WTC11 (cell line): ENCODE data around the gene KCTD20. TPM values are rescaled to one million over a fixed set of nuclear protein-coding genes. Genes with fewer than 3 reads are reported as not detected.

ENCODE experiments used
- ATAC-seq: fragments of 200-7000 bp; cut with Tn5 transposase; 2 replicates; pipeline ENCODE4 v1.10.0; 2021; ENCODE audit warnings: mild to moderate bottlenecking, moderate library complexity
- CTCF ChIA-PET: fragments of 300-600 bp; sonication (Branson Sonifier 250); formaldehyde crosslinking; loops from one replicate; lab custom pipeline; 2021; ENCODE audit warnings: antibody characterized with exemption; lab: Charles Lee
- POLR2A ChIA-PET: fragments of 350-600 bp; sonication (Branson Sonifier 250); formaldehyde crosslinking; loops from one replicate; lab custom pipeline; 2021; ENCODE audit warnings: antibody characterized with exemption; lab: Charles Lee
- DNase-seq: peaks from one replicate; pipeline ENCODE4 v3.0.0; 2021; ENCODE audit warnings: low spot score
- H3K27ac Mint-ChIP-seq: 2 replicates; pipeline ENCODE4 v1.8.0; 2021; ENCODE audit warnings: mixed read lengths
- H3K27me3 Mint-ChIP-seq: 2 replicates; pipeline ENCODE4 v1.8.0; 2021; ENCODE audit warnings: low read depth, mild to moderate bottlenecking, moderate library complexity, mixed read lengths
- H3K36me3 Mint-ChIP-seq: 2 replicates; pipeline ENCODE4 v1.8.0; 2021; ENCODE audit warnings: mixed read lengths
- H3K4me1 Mint-ChIP-seq: 2 replicates; pipeline ENCODE4 v1.8.0; 2022; ENCODE audit warnings: mixed read lengths
- H3K4me3 Mint-ChIP-seq: 2 replicates; pipeline ENCODE4 v1.8.0; 2021; ENCODE audit warnings: mild to moderate bottlenecking, moderate library complexity, mixed read lengths
- H3K9me3 Mint-ChIP-seq: 2 replicates; pipeline ENCODE4 v1.8.0; 2021; ENCODE audit warnings: mixed read lengths
- ATF1 ChIP-seq: sonication (generic); formaldehyde crosslinking; IDR thresholded peaks from 2 replicates; pipeline ENCODE4 v1.8.1; 2023; ENCODE audit warnings: mild to moderate bottlenecking, moderate library complexity, missing genetic modification reagents
- CBFB ChIP-seq: sonication (generic); formaldehyde crosslinking; IDR thresholded peaks from 2 replicates; pipeline ENCODE4 v1.8.1; 2022; ENCODE audit warnings: mild to moderate bottlenecking, low read depth, missing genetic modification reagents
- GRHL2 ChIP-seq: fragments of 250-450 bp; sonication (Bioruptor Pico); IDR thresholded peaks from 2 replicates; pipeline ENCODE4 v1.8.0; 2022; ENCODE audit warnings: mild to moderate bottlenecking, moderate library complexity; ENCODE audit not compliant: insufficient replicate concordance, severe bottlenecking
- IRF2 ChIP-seq: sonication (generic); formaldehyde crosslinking; IDR thresholded peaks from 2 replicates; pipeline ENCODE4 v1.8.0; 2022; ENCODE audit warnings: low read depth, missing genetic modification reagents, borderline replicate concordance
- KAT7 ChIP-seq: sonication (generic); formaldehyde crosslinking; IDR thresholded peaks from 2 replicates; pipeline ENCODE4 v1.8.1; 2023; ENCODE audit warnings: missing genetic modification reagents, mild to moderate bottlenecking, borderline replicate concordance
- MXD4 ChIP-seq: fragments of 250-450 bp; sonication (Bioruptor Pico); IDR thresholded peaks from 2 replicates; pipeline ENCODE4 v1.8.0; 2021; ENCODE audit warnings: mild to moderate bottlenecking, moderate library complexity, borderline replicate concordance
- SMAD4 ChIP-seq: sonication (generic); formaldehyde crosslinking; IDR thresholded peaks from 2 replicates; pipeline ENCODE4 v1.8.0; 2022; ENCODE audit warnings: mild to moderate bottlenecking, missing genetic modification reagents
- TEAD1 ChIP-seq: sonication (generic); formaldehyde crosslinking; IDR thresholded peaks from 2 replicates; pipeline ENCODE4 v1.8.0; 2022; ENCODE audit warnings: mild to moderate bottlenecking, missing genetic modification reagents
- ZNF423 ChIP-seq: fragments of 250-450 bp; sonication (Bioruptor Pico); IDR thresholded peaks from 2 replicates; pipeline ENCODE4 v2.1.2; 2022; ENCODE audit warnings: mild to moderate bottlenecking, moderate library complexity
- total RNA-seq: library from RNA; stranded (reverse); gene quantifications from 3 replicates; pipeline ENCODE4 v1.2.3, GENCODE V29; 2021
- TF ChIP-seq, protein P1 (sequence below): fragments of 250-450 bp; sonication (Bioruptor Pico); conservative IDR thresholded peaks from 2 replicates; pipeline ENCODE4 v1.9.0; 2021; ENCODE audit warnings: mild to moderate bottlenecking
- TF ChIP-seq, protein P2 (sequence below): sonication (generic); formaldehyde crosslinking; IDR thresholded peaks from 2 replicates; pipeline ENCODE4 v1.8.0; 2022; ENCODE audit warnings: missing genetic modification reagents
- TF ChIP-seq, protein P3 (sequence below): sonication (generic); formaldehyde crosslinking; IDR thresholded peaks from 2 replicates; pipeline ENCODE4 v1.8.0; 2022; ENCODE audit warnings: mild to moderate bottlenecking, missing genetic modification reagents
- TF ChIP-seq, protein P4 (sequence below): sonication (generic); formaldehyde crosslinking; IDR thresholded peaks from 2 replicates; pipeline ENCODE4 v1.8.1; 2022; ENCODE audit warnings: missing genetic modification reagents, borderline replicate concordance
- TF ChIP-seq, protein P5 (sequence below): sonication (generic); formaldehyde crosslinking; IDR thresholded peaks from 2 replicates; pipeline ENCODE4 v1.8.1; 2023; ENCODE audit warnings: mild to moderate bottlenecking, missing genetic modification reagents, moderate library complexity
- TF ChIP-seq, protein P6 (sequence below): sonication (generic); formaldehyde crosslinking; IDR thresholded peaks from 2 replicates; pipeline ENCODE4 v1.8.1; 2023; ENCODE audit warnings: mild to moderate bottlenecking, missing genetic modification reagents, moderate library complexity
- TF ChIP-seq, protein P7 (sequence below): sonication (generic); formaldehyde crosslinking; IDR thresholded peaks from 2 replicates; pipeline ENCODE4 v1.8.1; 2023; ENCODE audit warnings: mild to moderate bottlenecking, moderate library complexity, missing genetic modification reagents
- TF ChIP-seq, protein P8 (sequence below): sonication (generic); formaldehyde crosslinking; IDR thresholded peaks from 2 replicates; pipeline ENCODE4 v1.8.1; 2023; ENCODE audit warnings: mild to moderate bottlenecking, missing genetic modification reagents
- TF ChIP-seq, protein P9 (sequence below): sonication (generic); formaldehyde crosslinking; IDR thresholded peaks from 2 replicates; pipeline ENCODE4 v1.8.0; 2022; ENCODE audit warnings: mild to moderate bottlenecking, missing genetic modification reagents
- TF ChIP-seq, protein P10 (sequence below): fragments of 200-600 bp; IDR thresholded peaks from 2 replicates; pipeline ENCODE4 v1.8.0; 2022; ENCODE audit warnings: antibody characterized with exemption

The KCTD20 gene
- total RNA-seq, 1 experiment from 2014 or later, result 26.7 TPM

DNA sequence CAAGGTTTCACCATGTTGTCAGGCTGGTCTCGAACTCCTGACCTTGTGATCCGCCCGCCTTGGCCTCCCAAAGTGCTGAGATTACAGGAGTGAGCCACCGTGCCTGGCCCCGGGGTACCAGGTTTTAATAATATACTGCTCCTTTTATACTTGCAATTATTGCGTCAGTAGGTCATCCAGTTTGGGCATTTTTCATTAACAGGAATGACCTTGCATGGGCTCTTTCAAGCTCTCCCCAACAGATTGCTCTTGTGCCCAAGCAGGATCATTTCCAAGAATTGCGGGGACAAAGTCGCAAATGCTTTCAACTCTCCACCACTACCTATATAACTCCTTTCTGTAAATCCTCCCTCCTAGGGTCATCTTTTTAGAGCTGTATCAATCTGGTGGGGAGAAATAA, 80.7 kb downstream of the KCTD20 start (continued):
- TF ChIP-seq, protein P1, sequence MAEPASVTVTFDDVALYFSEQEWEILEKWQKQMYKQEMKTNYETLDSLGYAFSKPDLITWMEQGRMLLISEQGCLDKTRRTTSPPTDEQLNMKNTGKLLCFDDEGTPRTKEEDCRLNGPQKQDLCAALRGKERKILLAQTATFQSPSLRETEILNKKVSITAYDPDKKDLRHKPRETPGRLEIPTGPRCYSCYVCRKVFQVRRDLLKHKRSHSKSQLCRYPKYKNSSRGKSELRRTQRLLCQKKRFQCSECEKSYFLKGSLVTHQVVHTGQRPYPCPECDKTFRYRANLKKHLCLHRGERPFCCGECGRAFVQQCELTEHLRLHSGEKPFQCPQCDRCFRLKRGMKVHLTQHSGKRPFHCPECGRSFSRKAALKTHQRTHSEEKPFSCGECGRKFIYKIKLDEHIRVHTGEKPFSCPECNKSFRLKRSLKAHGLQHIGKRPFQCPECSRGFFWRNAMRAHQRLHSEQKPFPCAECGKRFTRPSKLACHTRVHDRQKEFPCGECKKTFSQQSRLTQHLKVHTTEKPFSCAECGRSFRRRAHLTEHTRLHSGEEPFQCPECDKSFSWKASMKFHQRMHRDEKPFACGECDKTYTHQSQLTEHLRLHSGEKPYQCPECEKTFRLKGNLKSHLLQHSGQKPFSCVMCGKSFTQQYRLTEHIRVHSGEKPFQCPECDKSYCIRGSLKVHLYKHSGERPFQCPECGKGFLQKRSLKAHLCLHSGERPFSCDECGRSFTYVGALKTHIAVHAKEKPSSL (CRISPR knock-in tag), result no peak
- TF ChIP-seq, protein P2, sequence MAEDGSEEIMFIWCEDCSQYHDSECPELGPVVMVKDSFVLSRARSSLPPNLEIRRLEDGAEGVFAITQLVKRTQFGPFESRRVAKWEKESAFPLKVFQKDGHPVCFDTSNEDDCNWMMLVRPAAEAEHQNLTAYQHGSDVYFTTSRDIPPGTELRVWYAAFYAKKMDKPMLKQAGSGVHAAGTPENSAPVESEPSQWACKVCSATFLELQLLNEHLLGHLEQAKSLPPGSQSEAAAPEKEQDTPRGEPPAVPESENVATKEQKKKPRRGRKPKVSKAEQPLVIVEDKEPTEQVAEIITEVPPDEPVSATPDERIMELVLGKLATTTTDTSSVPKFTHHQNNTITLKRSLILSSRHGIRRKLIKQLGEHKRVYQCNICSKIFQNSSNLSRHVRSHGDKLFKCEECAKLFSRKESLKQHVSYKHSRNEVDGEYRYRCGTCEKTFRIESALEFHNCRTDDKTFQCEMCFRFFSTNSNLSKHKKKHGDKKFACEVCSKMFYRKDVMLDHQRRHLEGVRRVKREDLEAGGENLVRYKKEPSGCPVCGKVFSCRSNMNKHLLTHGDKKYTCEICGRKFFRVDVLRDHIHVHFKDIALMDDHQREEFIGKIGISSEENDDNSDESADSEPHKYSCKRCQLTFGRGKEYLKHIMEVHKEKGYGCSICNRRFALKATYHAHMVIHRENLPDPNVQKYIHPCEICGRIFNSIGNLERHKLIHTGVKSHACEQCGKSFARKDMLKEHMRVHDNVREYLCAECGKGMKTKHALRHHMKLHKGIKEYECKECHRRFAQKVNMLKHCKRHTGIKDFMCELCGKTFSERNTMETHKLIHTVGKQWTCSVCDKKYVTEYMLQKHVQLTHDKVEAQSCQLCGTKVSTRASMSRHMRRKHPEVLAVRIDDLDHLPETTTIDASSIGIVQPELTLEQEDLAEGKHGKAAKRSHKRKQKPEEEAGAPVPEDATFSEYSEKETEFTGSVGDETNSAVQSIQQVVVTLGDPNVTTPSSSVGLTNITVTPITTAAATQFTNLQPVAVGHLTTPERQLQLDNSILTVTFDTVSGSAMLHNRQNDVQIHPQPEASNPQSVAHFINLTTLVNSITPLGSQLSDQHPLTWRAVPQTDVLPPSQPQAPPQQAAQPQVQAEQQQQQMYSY (CRISPR knock-in tag), result no peak

DNA sequence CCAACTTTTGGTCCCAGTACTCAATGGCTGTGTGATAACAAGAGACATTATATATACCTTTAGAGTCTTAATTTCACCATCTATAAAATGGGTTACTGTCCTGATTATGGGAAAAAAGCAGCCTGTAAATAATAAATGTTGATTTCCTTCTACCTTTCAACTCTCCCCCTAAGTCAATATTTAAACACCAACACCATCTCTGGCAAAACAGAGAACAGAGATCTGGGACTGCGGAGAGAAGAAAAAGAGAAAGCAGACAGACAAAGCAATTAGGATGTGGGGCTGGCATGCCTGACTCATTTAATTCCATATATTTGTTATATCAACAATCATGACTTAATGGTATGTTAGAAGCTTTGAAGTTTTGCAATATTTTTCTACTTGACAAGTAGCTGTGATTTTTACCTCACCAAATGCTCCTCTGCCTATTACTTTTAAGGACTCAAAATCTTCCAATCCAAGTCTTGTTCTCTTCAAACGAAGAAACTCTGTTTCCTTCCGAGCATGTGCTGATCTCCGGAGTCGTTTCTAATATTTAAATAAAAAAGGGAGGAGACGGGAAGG, 81.2 kb downstream of the KCTD20 start:
- Mint-ChIP-seq H3K4me1 (no peaks in the 10 kb centered on the region), H3K9me3 (no peaks in the 10 kb centered on the region), H3K36me3 (peaks cover 38% of the 10 kb centered on the region), H3K27ac (no peak overlapping the region), H3K27me3 (no peaks in the 10 kb centered on the region), H3K4me3 (no peak overlapping the region)
- POLR2A ChIA-PET, result no interaction called here
- CTCF ChIA-PET, result interaction anchor here (0.6 kb wide), 1 partner anchor 32 kb away, joined by 4 read pairs; no protein-coding TSS in a partner anchor
- ATAC-seq (no peak), DNase-seq (no peak)
- no peak for TF ChIP-seq ATF1 (CRISPR knock-in tag)
- TF ChIP-seq, protein P3, sequence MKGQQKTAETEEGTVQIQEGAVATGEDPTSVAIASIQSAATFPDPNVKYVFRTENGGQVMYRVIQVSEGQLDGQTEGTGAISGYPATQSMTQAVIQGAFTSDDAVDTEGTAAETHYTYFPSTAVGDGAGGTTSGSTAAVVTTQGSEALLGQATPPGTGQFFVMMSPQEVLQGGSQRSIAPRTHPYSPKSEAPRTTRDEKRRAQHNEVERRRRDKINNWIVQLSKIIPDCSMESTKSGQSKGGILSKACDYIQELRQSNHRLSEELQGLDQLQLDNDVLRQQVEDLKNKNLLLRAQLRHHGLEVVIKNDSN, result no peak
- TF ChIP-seq, protein P4, sequence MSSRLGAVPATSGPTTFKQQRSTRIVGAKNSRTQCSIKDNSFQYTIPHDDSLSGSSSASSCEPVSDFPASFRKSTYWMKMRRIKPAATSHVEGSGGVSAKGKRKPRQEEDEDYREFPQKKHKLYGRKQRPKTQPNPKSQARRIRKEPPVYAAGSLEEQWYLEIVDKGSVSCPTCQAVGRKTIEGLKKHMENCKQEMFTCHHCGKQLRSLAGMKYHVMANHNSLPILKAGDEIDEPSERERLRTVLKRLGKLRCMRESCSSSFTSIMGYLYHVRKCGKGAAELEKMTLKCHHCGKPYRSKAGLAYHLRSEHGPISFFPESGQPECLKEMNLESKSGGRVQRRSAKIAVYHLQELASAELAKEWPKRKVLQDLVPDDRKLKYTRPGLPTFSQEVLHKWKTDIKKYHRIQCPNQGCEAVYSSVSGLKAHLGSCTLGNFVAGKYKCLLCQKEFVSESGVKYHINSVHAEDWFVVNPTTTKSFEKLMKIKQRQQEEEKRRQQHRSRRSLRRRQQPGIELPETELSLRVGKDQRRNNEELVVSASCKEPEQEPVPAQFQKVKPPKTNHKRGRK (CRISPR knock-in tag), result no peak
- no peak for TF ChIP-seq GRHL2 (CRISPR knock-in tag)
- TF ChIP-seq ZNF423 (CRISPR knock-in tag), result no peak
- no peak for TF ChIP-seq KAT7
- TF ChIP-seq CBFB (CRISPR knock-in tag), result no peak
- no peak for TF ChIP-seq SMAD4 (CRISPR knock-in tag)
- TF ChIP-seq, protein P5, sequence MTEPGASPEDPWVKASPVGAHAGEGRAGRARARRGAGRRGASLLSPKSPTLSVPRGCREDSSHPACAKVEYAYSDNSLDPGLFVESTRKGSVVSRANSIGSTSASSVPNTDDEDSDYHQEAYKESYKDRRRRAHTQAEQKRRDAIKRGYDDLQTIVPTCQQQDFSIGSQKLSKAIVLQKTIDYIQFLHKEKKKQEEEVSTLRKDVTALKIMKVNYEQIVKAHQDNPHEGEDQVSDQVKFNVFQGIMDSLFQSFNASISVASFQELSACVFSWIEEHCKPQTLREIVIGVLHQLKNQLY (CRISPR knock-in tag), result no peak
- TF ChIP-seq TEAD1 (CRISPR knock-in tag), result no peak
- TF ChIP-seq, protein P6, sequence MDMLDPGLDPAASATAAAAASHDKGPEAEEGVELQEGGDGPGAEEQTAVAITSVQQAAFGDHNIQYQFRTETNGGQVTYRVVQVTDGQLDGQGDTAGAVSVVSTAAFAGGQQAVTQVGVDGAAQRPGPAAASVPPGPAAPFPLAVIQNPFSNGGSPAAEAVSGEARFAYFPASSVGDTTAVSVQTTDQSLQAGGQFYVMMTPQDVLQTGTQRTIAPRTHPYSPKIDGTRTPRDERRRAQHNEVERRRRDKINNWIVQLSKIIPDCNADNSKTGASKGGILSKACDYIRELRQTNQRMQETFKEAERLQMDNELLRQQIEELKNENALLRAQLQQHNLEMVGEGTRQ (CRISPR knock-in tag), result no peak
- TF ChIP-seq, protein P7, sequence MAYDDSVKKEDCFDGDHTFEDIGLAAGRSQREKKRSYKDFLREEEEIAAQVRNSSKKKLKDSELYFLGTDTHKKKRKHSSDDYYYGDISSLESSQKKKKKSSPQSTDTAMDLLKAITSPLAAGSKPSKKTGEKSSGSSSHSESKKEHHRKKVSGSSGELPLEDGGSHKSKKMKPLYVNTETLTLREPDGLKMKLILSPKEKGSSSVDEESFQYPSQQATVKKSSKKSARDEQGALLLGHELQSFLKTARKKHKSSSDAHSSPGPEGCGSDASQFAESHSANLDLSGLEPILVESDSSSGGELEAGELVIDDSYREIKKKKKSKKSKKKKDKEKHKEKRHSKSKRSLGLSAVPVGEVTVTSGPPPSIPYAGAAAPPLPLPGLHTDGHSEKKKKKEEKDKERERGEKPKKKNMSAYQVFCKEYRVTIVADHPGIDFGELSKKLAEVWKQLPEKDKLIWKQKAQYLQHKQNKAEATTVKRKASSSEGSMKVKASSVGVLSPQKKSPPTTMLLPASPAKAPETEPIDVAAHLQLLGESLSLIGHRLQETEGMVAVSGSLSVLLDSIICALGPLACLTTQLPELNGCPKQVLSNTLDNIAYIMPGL (CRISPR knock-in tag), result no peak
- TF ChIP-seq, protein P8, sequence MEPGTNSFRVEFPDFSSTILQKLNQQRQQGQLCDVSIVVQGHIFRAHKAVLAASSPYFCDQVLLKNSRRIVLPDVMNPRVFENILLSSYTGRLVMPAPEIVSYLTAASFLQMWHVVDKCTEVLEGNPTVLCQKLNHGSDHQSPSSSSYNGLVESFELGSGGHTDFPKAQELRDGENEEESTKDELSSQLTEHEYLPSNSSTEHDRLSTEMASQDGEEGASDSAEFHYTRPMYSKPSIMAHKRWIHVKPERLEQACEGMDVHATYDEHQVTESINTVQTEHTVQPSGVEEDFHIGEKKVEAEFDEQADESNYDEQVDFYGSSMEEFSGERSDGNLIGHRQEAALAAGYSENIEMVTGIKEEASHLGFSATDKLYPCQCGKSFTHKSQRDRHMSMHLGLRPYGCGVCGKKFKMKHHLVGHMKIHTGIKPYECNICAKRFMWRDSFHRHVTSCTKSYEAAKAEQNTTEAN (CRISPR knock-in tag), result no peak
- TF ChIP-seq MXD4 (CRISPR knock-in tag), result no peak
- TF ChIP-seq IRF2 (CRISPR knock-in tag), result no peak
- TF ChIP-seq, protein P9, sequence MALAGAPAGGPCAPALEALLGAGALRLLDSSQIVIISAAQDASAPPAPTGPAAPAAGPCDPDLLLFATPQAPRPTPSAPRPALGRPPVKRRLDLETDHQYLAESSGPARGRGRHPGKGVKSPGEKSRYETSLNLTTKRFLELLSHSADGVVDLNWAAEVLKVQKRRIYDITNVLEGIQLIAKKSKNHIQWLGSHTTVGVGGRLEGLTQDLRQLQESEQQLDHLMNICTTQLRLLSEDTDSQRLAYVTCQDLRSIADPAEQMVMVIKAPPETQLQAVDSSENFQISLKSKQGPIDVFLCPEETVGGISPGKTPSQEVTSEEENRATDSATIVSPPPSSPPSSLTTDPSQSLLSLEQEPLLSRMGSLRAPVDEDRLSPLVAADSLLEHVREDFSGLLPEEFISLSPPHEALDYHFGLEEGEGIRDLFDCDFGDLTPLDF, result no peak
- TF ChIP-seq, protein P10, sequence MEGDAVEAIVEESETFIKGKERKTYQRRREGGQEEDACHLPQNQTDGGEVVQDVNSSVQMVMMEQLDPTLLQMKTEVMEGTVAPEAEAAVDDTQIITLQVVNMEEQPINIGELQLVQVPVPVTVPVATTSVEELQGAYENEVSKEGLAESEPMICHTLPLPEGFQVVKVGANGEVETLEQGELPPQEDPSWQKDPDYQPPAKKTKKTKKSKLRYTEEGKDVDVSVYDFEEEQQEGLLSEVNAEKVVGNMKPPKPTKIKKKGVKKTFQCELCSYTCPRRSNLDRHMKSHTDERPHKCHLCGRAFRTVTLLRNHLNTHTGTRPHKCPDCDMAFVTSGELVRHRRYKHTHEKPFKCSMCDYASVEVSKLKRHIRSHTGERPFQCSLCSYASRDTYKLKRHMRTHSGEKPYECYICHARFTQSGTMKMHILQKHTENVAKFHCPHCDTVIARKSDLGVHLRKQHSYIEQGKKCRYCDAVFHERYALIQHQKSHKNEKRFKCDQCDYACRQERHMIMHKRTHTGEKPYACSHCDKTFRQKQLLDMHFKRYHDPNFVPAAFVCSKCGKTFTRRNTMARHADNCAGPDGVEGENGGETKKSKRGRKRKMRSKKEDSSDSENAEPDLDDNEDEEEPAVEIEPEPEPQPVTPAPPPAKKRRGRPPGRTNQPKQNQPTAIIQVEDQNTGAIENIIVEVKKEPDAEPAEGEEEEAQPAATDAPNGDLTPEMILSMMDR, result no peak
